H7 (cell line): Measurements from ENCODE around the gene ARF6. TPM values are rescaled to one million over a fixed set of nuclear protein-coding genes. Genes with fewer than 3 reads are reported as not detected.
"Not testable (repeated sequence)": the region's sequence is repeated elsewhere in the genome, so short reads cannot be mapped to it uniquely, and the experiment has no call there.

Experiments
- DNase-seq: peaks from one replicate; pipeline ENCODE4 v3.0.0; 2012
- H3K27me3 ChIP-seq: 2 replicates; pipeline ENCODE4 v1.6.0; 2011; ENCODE audit warnings: mild to moderate bottlenecking, low read length; ENCODE audit not compliant: control insufficient read depth, insufficient read depth
- H3K36me3 ChIP-seq: replicated peaks from 2 replicates; pipeline ENCODE4 v1.5.1; 2011; ENCODE audit warnings: low read length; ENCODE audit not compliant: control insufficient read depth, insufficient read depth
- H3K4me3 ChIP-seq: 2 replicates; pipeline ENCODE4 v1.5.1; 2011; ENCODE audit warnings: low read depth, mild to moderate bottlenecking, control low read depth, low read length, moderate library complexity; ENCODE audit not compliant: insufficient read depth
- total RNA-seq: library from RNA; depleted of rRNA; stranded (reverse); fragments of >200 nt; shearing (Covaris generic); gene quantifications from 2 replicates; pipeline ENCODE4 v1.2.3, GENCODE V29; 2014

Gene ARF6
- total RNA-seq, 1 experiment from 2014 or later: 38.6 TPM

DNA sequence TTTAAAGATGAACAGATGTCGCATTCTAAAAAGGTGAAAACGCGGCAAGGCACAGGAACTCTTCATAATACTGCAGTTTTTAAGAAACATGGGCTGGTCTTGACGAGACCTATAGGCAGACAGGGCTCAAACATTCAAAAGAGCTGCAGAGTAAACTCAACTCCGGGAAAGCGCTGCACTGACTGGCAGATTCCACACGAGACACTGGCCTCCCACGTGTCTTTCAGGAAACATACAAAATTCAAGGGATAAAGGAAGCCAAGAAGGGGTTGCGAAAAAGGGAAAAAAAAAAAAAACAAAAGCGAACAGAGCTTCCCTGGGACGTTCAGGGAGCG is 614 bp upstream of the ARF6 start:
- Histone ChIP-seq H3K36me3 (peaks cover 6% of the 10 kb centered on the region), H3K27me3 (no peaks in the 10 kb centered on the region), H3K4me3 (peak overlapping the region; percentile 98)
- no peak for DNase-seq

- DNase-seq: peak; percentile 85
- Histone ChIP-seq H3K36me3 (peaks cover 6% of the 10 kb centered on the region), H3K27me3 (no peaks in the 10 kb centered on the region), H3K4me3 (peak overlapping the region; percentile 98)
Observed at GRCh38 chr14:49893309-49894213, 679 bp downstream of the ARF6 start.

GRCh38 chr14:49894214-49895107 is 1.6 kb downstream of the ARF6 start:
- not testable (repeated sequence) for H3K36me3 ChIP-seq, H3K27me3 ChIP-seq, DNase-seq
- H3K4me3 ChIP-seq: peak overlapping the region; percentile 98

DNA sequence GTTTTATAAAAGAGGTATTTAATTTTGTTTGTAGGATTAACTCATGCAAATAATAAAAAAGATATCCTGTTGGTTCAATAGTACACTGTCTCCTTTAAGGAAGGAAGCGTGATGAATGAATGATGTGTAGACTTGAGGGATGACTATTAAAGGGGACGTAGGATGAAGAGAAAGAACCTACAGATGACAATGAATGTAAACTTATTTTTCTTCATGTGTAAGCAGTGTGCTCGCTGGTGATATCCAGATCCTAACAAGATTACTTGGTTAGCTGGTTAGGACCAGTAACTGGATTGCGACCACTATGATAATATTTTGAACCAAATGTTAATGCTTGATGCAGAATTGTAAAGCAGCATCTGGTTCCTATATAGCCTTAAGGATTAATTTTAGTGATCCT is 2.6 kb downstream of the ARF6 start:
- Histone ChIP-seq H3K4me3 (no peak overlapping the region), H3K36me3 (peaks cover 6% of the 10 kb centered on the region), H3K27me3 (no peaks in the 10 kb centered on the region)
- no peak for DNase-seq

GRCh38 chr14:49896272-49896671 is 3.4 kb downstream of the ARF6 start:
- not testable (repeated sequence) for DNase-seq, H3K4me3 ChIP-seq, H3K27me3 ChIP-seq, H3K36me3 ChIP-seq

DNA sequence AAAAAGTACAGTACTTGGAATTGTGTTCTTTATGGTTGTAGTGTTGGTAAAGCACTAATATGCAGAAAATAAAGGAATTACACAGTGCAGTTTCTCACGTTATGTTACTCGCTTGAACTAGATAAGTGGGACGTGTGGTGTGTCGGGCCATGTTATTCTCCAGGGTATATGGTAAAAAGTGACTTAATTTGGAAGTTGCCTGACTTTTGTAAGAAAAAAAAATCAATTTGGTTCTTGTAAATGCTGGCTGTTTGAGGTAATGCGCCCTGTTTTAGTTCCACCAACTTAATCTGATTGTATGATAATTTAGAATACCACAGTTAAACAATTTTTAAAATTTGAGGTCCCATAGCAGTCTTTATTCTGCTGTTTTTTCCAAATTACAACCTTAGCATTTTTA is 4.1 kb downstream of the ARF6 start:
- peaks cover 6% of the 10 kb centered on the region for H3K36me3 ChIP-seq
- H3K27me3 ChIP-seq: no peaks in the 10 kb centered on the region
- no peak for DNase-seq
- no peak overlapping the region for H3K4me3 ChIP-seq

- Histone ChIP-seq H3K27me3 (no peaks in the 10 kb centered on the region), H3K4me3 (no peak overlapping the region), H3K36me3 (peaks cover 6% of the 10 kb centered on the region)
- DNase-seq: no peak
Observed at GRCh38 chr14:49897414-49897813, 4.5 kb downstream of the ARF6 start.

- no peak for DNase-seq
- Histone ChIP-seq H3K4me3 (no peak overlapping the region), H3K27me3 (no peaks in the 10 kb centered on the region), H3K36me3 (peaks cover 6% of the 10 kb centered on the region)
Observed at GRCh38 chr14:49897965-49898364, 5.1 kb downstream of the ARF6 start.

- H3K27me3 ChIP-seq: no peaks in the 10 kb centered on the region
- no peak overlapping the region for H3K4me3 ChIP-seq
- peaks cover 6% of the 10 kb centered on the region for H3K36me3 ChIP-seq
- DNase-seq: no peak
Observed at GRCh38 chr14:49898485-49898884, 5.6 kb downstream of the ARF6 start.

GRCh38 chr14:49900973-49901372 is 8.1 kb downstream of the ARF6 start:
- DNase-seq: no peak
- H3K36me3 ChIP-seq: no peaks in the 10 kb centered on the region
- no peak overlapping the region for H3K4me3 ChIP-seq
- H3K27me3 ChIP-seq: no peaks in the 10 kb centered on the region

DNA sequence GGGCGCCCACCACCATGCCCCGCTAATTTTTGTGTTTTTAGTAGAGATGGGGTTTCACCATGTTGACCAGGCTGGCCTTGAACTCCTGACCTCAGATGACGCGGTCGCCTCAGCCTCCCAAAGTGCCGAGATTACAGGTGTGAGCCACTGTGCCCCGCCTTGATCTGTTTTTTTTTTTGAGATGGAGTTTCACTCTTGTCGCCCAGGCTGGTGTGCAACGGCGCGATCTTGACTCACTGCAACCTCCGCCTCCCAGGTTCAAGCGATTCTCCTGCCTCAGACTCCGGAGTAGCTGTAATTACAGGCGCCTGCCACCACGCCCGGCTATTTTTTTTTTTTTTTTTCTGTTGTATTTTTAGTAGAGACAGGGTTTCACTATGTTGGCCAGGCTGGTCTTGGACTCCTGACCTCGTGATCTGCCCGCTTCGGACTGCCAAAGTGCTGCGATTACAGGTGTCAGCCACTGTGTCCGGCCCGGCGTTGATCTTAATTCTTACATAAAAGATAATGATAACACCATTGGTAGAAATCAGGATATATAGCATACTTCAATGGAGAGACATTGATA is 9.9 kb downstream of the ARF6 start:
- not testable (repeated sequence) for H3K27me3 ChIP-seq, DNase-seq, H3K4me3 ChIP-seq, H3K36me3 ChIP-seq

GRCh38 chr14:49904270-49904669 is 11.4 kb downstream of the ARF6 start:
- Histone ChIP-seq H3K36me3 (no peaks in the 10 kb centered on the region), H3K27me3 (no peaks in the 10 kb centered on the region), H3K4me3 (no peak overlapping the region)
- no peak for DNase-seq

- no peak for DNase-seq
- no peaks in the 10 kb centered on the region for H3K27me3 ChIP-seq
- H3K36me3 ChIP-seq: no peaks in the 10 kb centered on the region
- no peak overlapping the region for H3K4me3 ChIP-seq
Observed at GRCh38 chr14:49905989-49906388, 13.1 kb downstream of the ARF6 start.

DNA sequence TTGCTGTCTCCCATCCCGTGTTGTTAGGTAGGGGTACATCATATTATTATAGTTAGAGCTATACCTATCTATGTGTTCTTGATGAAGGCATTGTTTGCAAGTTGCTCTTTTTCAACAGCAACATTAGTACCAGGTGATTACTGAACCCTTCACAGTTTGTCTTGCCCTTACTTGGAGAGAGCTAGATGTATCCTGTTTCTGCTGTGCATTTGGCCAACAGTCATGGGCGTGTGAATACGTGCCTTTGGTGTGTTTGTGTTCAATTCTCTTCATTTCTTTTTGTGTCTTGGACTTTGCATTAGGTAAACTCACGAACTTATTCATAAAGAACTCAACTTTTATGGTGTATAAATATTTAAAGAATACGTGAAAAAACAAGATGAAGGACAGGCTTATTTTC is 14.3 kb downstream of the ARF6 start:
- no peaks in the 10 kb centered on the region for H3K36me3 ChIP-seq
- H3K27me3 ChIP-seq: no peaks in the 10 kb centered on the region
- DNase-seq: no peak
- no peak overlapping the region for H3K4me3 ChIP-seq

- no peak for DNase-seq
- H3K36me3 ChIP-seq: no peaks in the 10 kb centered on the region
- H3K27me3 ChIP-seq: no peaks in the 10 kb centered on the region
- H3K4me3 ChIP-seq: no peak overlapping the region
Observed at GRCh38 chr14:49908433-49908782, 15.5 kb downstream of the ARF6 start.
